ENCODE measurements around the gene GRAMD1C.

DNA sequence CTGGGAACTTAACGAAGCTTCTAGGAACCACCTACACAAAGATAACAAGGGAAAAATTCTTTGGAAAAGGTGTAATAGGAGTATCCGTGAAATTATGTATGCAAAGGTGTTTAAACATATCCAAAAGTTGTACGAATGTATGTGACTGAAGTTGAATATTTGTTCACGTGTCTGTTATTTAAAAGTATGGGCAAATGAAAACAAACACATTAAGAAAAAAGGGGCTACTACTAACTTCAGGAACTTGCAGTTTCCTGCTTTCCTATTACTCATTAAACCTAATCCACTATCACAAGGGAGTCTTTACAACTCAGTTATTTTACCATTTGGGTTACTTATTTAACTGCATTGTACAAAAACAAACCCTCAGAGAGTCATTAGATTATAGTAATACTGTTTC is 33.9 kb upstream of the GRAMD1C start:
- TF ChIP-seq FOXK2 (IDR thresholded peaks at IDR 0.05) (no peak), FOXA1 (IDR thresholded peaks at IDR 0.05) (no peak), FOXM1 (IDR thresholded peaks at IDR 0.05; ENCODE audit: borderline replicate concordance) (no peak), NFRKB (IDR thresholded peaks at IDR 0.05) (no peak), BHLHE40 (IDR thresholded peaks at IDR 0.05; ENCODE audit: borderline replicate concordance) (no peak), HDGF (IDR thresholded peaks at IDR 0.05; ENCODE audit: borderline replicate concordance) (no peak), SP1 (IDR thresholded peaks at IDR 0.05) (no peak), PKNOX1 (IDR thresholded peaks at IDR 0.05) (no peak), ELF4 (IDR thresholded peaks at IDR 0.05) (no peak), LEF1 (IDR thresholded peaks at IDR 0.05; ENCODE audit: borderline replicate concordance) (no peak), TARDBP (IDR thresholded peaks at IDR 0.05) (no peak), SUZ12 (IDR thresholded peaks at IDR 0.05) (no peak), ARNT (IDR thresholded peaks at IDR 0.05) (no peak)
